Neural cell (in vitro differentiated cells): ENCODE data around the gene COMT.

Experiments
- CTCF ChIP-seq: fragments of 450-650 bp; IDR thresholded peaks from 2 replicates; pipeline ENCODE4 v1.5.1; 2014; ENCODE audit warnings: antibody characterized with exemption, mild to moderate bottlenecking, moderate library complexity; ENCODE audit not compliant: poor library complexity, severe bottlenecking
- POLR2AphosphoS5 ChIP-seq: IDR thresholded peaks from 2 replicates; pipeline ENCODE4 v1.6.1; 2012
- REST ChIP-seq: IDR thresholded peaks from 2 replicates; pipeline ENCODE4 v1.6.1; 2012; ENCODE audit warnings: borderline replicate concordance
- SMC3 ChIP-seq: fragments of 450-650 bp; conservative IDR thresholded peaks from 2 replicates; pipeline ENCODE4 v1.6.1; 2014; ENCODE audit warnings: antibody characterized with exemption, mild to moderate bottlenecking, moderate library complexity; ENCODE audit not compliant: poor library complexity

- TF ChIP-seq CTCF = no peak
- TF ChIP-seq REST = no peak
- no peak for TF ChIP-seq POLR2AphosphoS5
- no peak for TF ChIP-seq SMC3
These were observed 59.6 kb downstream of the COMT start for GRCh38 chr22:20001082-20001638.
